GM12872 (cell line): Measurements from ENCODE around the gene TNKS2.

ENCODE experiments used
- TF ChIP-seq, protein P1 (sequence below): IDR thresholded peaks from 3 replicates; pipeline ENCODE4 v1.5.1; 2011; ENCODE audit warnings: low read depth, mild to moderate bottlenecking, low read length, moderate library complexity; ENCODE audit not compliant: insufficient read depth

TNKS2 gene

DNA sequence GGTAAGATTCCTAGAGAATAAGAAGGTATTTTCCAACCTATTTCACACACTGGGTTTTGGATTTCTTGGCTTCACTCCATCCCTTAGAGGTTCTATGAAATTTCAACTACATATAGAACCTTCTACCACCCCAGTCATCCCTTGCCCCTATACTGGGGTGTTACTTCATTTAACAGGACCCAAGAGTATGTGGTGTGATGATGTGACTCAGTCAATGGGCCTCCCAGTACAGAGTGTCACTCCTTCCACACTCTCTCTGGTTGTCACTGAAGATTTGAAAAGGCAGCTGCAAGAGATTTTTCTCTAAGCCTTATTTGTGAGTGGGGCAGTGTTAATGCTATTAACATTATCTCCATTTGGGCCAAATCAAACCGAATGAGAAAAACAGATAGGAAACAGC lies 77.6 kb downstream of the TNKS2 start:
- TF ChIP-seq, protein P1, sequence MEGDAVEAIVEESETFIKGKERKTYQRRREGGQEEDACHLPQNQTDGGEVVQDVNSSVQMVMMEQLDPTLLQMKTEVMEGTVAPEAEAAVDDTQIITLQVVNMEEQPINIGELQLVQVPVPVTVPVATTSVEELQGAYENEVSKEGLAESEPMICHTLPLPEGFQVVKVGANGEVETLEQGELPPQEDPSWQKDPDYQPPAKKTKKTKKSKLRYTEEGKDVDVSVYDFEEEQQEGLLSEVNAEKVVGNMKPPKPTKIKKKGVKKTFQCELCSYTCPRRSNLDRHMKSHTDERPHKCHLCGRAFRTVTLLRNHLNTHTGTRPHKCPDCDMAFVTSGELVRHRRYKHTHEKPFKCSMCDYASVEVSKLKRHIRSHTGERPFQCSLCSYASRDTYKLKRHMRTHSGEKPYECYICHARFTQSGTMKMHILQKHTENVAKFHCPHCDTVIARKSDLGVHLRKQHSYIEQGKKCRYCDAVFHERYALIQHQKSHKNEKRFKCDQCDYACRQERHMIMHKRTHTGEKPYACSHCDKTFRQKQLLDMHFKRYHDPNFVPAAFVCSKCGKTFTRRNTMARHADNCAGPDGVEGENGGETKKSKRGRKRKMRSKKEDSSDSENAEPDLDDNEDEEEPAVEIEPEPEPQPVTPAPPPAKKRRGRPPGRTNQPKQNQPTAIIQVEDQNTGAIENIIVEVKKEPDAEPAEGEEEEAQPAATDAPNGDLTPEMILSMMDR: no peak

DNA sequence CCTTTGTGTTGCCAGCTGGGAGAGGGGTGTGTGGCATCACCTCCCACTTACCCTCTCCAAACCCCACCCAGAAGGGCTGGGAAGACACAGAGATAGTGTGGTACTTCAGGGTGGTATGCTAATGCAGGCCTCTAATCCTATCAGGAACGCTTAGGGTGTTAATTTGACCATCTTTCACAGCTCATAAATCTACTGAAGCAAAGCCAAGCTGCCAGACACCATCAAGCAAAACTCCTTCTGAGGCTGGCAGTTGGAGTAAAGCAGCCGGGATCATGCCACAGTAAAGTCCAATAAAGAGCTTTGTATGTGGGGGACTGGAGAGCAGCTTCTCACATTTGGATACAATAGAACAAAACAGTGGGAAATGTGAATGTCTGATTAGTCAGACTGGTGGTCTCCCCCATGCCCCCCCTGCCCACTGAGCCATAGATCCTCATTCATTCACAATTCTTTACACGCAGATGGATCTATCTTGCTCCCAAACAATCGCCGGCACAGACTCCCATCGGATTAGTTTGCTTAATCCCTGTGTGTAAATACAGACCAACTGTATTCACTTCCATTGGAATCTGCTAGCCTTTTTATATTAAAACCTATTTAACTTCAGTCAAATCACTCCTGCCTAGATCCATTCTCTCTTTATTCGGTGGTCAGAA lies 81.4 kb downstream of the TNKS2 start:
- TF ChIP-seq, protein P1: no peak

DNA sequence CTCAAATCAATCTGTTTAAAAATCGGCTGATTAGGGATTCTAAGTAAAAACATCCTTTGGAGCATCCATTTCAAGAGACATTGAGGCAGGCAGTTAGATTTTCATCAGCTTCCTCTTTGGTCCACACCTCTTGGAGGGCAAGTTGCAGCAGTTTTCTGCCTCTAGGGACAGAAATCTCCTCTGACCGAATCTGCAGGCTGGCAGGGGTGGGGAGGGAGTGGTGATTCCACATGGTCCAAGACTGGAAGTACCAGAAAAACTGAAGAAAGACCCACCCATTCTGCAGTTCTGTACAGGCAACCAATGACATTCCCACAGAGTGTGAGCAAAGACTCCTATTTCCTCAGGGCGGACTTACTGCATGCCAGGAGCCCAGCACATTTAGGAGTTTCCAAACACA lies 82.1 kb downstream of the TNKS2 start:
- TF ChIP-seq, protein P1: no peak

DNA sequence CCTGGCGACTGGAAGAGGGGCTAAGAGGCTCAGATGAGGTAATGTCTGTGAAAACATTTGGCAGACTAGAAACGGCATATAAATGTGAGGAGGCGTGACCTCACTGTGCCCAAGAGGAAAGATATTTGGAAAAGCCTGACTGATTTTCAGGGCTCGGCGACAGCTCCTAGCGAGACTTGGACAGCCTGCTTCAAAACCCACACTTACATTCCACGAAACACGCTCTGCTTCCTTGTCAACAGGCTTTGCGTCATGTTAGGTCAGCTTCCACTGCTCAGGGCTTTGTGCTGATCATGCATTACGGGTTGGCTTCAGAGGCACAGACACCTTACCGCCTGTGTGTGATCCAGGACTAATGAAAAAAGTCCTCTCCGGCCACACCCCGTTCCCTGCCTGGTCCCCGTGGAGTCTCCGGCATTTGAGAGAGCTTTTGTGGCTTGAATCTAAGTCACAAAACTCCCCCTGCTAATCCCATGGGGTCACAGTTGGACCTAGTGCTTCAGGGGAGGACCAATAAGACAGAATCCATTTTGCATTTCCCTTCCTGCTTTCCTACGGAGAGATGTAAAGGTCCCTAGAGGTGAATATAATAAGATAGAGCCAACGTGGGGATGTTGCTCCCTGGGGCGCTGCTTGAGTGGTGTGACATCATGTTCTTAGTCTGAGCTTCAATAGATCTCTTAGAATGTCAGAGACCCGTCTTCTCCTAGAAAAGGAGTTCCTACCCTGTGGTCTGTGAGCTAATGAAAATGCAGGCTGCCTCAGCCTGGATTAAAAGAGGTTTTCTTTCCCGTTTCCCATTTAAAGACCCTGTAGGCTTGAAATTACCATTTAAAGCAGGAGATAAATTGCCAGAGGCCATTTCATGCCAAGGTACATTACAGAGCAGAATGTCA lies 85.6 kb downstream of the TNKS2 start:
- TF ChIP-seq, protein P1: no peak

DNA sequence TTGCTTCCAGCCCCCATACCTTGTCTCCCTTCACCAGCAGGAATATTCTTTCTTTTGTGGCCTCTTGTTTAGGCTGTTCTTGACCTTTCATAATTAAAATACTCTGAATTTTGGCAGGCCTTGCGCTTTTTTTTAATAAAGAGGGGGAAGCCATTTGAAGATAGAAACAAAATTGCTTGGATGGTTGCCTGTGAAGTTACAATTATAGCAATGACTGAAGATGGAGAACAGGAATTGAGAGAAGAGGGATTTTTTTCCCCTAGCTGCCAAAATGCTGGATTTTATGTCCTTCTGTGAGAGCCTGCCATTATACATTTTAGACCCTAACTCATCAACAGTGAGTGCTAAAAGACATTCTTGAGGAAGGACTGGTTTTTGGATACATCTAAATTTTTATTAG lies 86.3 kb downstream of the TNKS2 start:
- TF ChIP-seq, protein P1: no peak

DNA sequence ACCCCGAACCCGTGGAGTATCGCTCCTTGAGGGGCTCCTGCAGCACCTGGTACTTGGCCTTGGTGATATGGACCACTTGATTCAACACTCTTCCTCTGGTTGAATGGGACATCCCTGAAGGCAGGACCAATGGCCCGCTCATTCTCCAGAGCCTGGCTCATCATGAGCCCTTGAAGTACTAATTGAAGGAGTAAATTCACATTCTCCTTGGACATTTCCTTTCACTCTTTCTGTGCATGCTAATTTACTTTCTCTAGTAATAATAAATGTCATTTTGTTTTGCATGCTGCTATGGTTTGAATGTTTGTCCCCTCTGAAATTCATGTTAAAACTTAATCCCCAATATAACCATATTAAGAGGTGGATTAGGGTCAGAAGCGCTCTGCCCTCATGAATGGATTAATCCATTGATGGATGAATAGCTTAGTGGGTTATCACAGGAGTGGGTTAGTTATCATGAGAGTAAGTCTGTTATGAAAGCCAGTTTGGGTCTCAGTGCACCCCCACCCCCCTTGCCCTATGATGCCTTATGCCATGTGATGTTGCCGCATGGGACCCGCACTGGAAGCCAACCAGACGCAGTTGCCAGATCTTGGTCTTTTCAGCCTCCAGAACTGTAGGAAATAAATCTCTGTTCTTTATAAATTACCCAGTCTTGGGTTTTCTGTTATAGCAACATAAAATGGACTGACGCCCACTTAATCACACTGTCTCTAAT lies 87.3 kb downstream of the TNKS2 start:
- TF ChIP-seq, protein P1: no peak

DNA sequence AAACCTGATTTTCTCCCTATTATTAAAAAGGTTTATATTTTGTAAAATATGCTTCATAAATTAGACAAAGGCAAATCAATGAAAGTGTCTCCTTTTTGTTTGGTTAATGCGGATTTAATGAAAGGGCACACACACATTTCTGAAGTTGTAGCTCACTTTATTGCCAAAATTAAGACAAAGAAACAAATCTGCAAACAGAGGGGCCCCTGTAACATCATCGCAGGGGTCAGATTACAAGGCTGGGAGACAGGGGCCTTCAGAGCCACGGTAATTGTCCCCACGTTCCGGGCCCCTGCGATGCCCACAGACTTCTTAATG lies 88.7 kb downstream of the TNKS2 start:
- TF ChIP-seq, protein P1: no peak
